GM21529 (cell line): Measurements from ENCODE around the gene IRS2.

Experiments
- ATAC-seq: cut with Tn5 transposase; IDR thresholded peaks from one replicate; pipeline ENCODE4 v1.9.1; 2021; ENCODE audit not compliant: unreplicated experiment

Gene IRS2

GRCh38 chr13:109707742-109708617 lies 78.4 kb downstream of the IRS2 start:
- no peak for ATAC-seq

- ATAC-seq, result no peak
Measured at GRCh38 chr13:109707044-109707741, 79.2 kb downstream of the IRS2 start.

DNA sequence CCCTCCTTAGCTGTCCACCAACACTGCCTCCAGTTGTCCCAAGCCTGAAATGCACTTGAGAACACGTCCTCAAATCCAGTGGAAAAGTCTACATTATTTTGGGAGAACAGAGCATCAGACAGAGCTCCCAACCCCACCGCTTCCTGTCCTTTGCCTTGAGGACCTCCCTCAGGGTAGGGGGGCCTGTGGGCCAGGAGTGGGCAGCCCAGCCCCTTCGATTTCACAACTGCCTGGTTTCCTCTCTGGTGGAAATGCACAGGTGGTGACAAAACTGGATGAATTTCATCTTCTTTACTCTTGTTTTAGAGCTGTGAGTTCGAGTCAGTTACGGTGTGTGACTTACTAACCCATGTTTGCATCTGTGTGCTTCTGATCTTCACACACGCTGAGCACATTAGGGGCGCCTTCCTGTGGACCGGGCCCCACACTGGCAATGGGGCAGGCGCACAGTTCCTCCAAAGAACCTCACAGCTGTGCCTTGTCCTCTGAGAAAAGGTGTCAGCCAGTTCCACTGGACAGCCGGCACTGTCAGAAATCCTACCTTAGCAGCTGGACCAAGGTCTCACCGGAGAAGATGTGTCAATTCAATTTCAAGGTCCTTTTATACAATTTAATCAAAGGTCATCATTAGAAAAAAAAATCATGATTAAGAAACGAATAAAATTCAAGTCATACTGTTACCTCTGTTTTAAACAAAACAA lies 80.2 kb downstream of the IRS2 start:
- ATAC-seq, result no peak

DNA sequence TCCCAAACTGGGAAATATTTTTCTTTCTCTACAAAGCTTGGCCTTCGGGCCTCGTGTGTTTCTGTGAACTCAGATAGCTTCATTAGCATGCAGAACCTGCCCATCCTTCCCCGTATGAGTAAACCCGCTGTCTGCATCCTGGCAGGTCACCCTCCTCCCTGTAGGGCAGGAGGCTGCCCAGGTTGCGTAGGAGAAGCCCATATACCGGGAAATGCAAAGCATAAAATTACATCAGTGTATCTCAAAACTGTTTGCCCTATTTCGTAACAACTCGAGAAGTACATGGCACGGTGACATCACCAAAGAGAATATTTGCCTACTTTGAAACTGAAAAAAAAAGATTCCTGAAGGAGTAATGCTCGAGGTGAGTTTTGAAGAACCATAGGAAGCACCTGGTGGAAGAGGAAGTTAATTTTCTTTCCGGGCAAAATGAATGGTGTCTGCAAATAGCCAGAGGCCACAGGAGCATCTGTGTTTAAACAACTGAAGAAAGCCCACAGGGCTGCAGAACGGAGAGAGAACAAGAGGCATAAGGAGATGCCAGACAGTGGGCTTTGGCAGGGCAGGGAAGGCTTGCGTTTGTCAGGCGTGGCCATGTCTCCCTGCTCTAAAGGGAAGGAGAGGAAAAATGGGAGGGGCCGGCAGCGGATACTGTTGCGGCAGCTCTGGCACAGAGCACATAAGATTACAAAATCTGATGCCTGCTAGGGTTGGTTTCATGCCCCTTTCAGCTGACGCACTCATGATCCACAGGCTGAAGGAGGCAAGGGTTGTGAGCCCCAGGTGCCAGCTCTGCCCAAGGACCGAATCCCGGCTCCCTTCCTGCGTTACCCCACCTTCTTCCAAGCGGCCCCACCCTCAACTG lies 81.4 kb downstream of the IRS2 start:
- ATAC-seq, result no peak

DNA sequence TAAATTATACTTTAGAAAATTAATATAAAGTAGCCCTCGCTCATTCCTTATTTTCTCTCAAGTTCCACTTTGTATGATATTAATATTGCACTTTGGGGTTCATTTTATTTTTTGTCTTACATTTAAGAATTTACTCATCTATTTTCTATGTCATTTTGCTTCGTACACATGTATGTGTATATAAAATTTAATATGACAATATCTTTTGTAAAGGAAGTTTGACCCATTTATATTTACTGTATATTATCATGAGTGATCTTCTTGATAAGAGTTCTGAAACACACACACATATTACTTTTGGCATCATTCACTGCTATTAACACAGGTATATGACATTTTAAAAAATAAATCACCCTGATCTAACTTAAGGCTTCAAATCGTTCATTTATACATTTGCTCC lies 83.1 kb downstream of the IRS2 start:
- no peak for ATAC-seq
